Fibroblast of skin of left biceps (primary cell): ENCODE data around the gene TMEM238.

Experiments used
- DNase-seq, 2 experiments: peaks; one replicate each; pipeline ENCODE4 v3.0.0-alpha.2; 2013; ENCODE audit warnings: low read depth in 2 of 2

TMEM238 gene

GRCh38 chr19:55358493-55358892 is 25.6 kb downstream of the TMEM238 start:
- no peak for DNase-seq

- DNase-seq = no peak
Observed at GRCh38 chr19:55355213-55355821, 28.8 kb downstream of the TMEM238 start.

GRCh38 chr19:55354698-55355212 is 29.3 kb downstream of the TMEM238 start, which contains the start of gene COX6B2:
Gene COX6B2 (minus strand): TSS chr19:55354719. CDS start chr19:55354521, 198 bp downstream.
- DNase-seq = no peak

GRCh38 chr19:55353803-55354697 is 30.0 kb downstream of the TMEM238 start:
- DNase-seq = no peak

GRCh38 chr19:55353356-55353802 is 30.7 kb downstream of the TMEM238 start:
- no peak for DNase-seq

GRCh38 chr19:55352549-55353145 is 31.4 kb downstream of the TMEM238 start:
- DNase-seq = no peak

GRCh38 chr19:55352040-55352439 is 32.1 kb downstream of the TMEM238 start:
- DNase-seq = no peak

GRCh38 chr19:55350620-55351315 is 33.3 kb downstream of the TMEM238 start:
- no peak for DNase-seq

GRCh38 chr19:55348317-55349034 is 35.6 kb downstream of the TMEM238 start:
- no peak for DNase-seq

- DNase-seq = no peak
Observed at GRCh38 chr19:55347442-55348009, 36.6 kb downstream of the TMEM238 start.

- no peak for DNase-seq
Observed at GRCh38 chr19:55346725-55347441, 37.2 kb downstream of the TMEM238 start.

- DNase-seq = no peak
Observed at GRCh38 chr19:55345818-55346724, 38.0 kb downstream of the TMEM238 start.

- no peak for DNase-seq
Observed at GRCh38 chr19:55345101-55345817, 38.8 kb downstream of the TMEM238 start.

GRCh38 chr19:55344444-55344843 is 39.6 kb downstream of the TMEM238 start:
- no peak for DNase-seq

GRCh38 chr19:55341595-55342531 is 42.2 kb downstream of the TMEM238 start:
- no peak for DNase-seq

GRCh38 chr19:55341171-55341588 is 42.9 kb downstream of the TMEM238 start:
- DNase-seq = no peak

GRCh38 chr19:55340784-55341147 is 43.3 kb downstream of the TMEM238 start:
- no peak for DNase-seq
